ENCODE data around the gene DIO1.
"Not testable (repeated sequence)": the region's sequence is repeated elsewhere in the genome, so short reads cannot be mapped to it uniquely, and the experiment has no call there.

The DIO1 gene

DNA sequence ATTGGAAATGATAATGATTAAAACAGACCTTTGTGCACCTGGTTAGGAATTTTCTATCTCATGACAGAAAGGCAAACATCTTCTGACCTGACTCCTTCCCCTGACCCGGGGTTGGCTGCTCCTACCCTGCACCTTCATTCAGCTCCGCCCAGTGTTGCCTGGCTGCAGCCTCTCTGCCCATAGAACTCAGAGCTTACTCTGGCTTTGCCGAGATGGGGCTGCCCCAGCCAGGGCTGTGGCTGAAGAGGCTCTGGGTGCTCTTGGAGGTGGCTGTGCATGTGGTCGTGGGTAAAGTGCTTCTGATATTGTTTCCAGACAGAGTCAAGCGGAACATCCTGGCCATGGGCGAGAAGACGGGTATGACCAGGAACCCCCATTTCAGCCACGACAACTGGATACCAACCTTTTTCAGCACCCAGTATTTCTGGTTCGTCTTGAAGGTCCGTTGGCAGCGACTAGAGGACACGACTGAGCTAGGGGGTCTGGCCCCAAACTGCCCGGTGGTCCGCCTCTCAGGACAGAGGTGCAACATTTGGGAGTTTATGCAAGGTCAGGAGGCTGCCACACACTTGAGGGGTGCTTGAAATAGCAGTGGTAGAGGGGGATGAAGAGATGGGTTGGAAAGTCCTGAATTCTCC, at the start of gene DIO1:
DIO1 (plus strand) TSS at position 189 of the 638 bp plus-strand sequence; CDS start at position 213, 24 bp downstream.
- no peak for DNase-seq

GRCh38 chr1:53847980-53848379, 46.0 kb upstream of the DIO1 start:
- DNase-seq = no peak

- DNase-seq = no peak
Measured at GRCh38 chr1:53850082-53850673, 43.8 kb upstream of the DIO1 start.

GRCh38 chr1:53851571-53852285, 42.3 kb upstream of the DIO1 start:
- no peak for DNase-seq

GRCh38 chr1:53860967-53861411, 33.0 kb upstream of the DIO1 start:
- DNase-seq = no peak

DNA sequence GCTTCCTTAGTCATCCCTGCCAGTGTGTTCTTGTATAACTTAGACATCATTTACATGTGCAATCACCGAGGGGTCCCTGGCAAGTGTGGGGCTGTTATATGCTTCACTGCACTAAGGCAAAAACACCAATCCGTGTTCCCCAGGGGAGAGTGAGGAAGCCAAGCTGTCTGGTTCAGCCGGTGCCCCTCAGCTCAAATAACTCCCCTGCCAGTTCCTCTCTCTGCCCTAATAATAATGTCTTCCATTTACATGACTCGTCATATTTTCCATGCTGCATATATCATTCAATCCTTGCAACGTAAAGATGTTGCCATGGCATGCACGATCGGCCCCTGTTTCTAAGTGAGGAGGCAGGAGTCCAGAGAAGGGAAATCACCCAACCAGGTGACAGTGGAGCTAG, 31.5 kb upstream of the DIO1 start:
- no peak for DNase-seq

DNA sequence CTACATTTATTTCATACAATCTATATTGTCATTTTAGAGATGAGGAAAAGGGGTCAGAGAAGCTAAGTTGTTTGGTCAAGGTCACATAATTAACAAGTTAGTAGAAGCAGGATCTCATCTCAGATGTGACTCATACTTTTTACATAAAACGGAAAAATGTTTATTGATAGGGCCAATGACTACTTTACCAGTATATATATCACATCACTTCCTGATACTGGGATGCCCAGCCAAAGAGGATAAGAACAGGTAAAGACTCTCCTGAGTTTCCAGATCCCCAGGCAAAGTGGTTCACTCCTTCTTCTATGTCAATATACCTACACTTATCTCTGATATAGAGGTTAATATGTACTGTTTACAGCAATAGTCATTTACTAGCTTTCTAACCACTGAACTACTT, 25.4 kb upstream of the DIO1 start:
- DNase-seq = no peak

GRCh38 chr1:53869454-53870117, 24.4 kb upstream of the DIO1 start:
- DNase-seq = no peak

DNA sequence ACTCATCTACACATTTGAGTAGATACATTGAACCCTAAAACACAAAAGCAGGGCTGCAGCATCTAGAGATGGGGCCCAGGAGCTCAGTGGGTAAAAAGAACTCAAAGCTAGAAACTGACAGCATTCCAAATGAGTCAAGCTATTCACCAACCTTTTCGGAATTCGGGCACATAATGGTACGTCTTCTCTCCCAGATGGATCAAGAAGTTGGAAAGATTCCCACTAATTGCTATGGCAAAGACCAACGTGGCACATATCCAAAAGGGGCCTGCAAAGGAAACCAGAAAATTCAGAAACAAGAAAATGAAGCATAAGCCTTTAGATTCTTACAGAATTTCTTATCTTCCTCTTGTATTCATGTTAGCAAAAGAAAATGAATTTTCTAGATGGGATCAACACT, 22.8 kb upstream of the DIO1 start:
- no peak for DNase-seq

DNA sequence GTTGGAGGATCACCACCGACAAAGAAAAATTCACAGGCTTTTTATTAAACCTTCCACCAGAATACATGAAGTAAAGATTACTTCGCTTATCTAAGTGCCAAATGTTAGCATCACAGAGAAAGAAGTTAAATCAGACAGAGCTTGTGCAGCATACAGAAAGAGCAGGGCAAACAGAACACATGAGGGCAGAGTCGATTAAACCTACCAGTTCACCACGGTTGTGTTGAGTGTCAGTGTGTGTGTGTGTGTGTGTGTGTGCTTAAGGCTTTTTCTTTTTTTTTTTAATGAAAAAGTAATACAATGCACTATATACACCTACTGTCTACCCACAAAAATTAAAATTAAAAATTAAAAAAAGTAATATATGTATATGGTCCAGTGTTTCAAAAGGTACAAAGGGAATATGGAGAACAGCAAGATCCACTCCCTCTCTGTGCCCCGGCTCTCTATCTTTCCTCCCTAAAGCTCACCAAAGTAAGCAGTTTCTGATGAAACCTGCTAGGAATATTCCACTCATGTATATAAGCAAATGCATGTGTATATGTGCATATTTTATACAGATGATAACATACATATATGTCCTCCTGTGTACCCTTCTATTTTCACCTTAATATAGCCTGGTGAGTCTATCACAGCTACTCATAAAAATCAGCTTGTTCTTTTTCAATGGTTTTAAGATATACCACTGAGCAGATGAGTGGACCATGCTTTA, 22.1 kb upstream of the DIO1 start:
- DNase-seq = no peak

DNA sequence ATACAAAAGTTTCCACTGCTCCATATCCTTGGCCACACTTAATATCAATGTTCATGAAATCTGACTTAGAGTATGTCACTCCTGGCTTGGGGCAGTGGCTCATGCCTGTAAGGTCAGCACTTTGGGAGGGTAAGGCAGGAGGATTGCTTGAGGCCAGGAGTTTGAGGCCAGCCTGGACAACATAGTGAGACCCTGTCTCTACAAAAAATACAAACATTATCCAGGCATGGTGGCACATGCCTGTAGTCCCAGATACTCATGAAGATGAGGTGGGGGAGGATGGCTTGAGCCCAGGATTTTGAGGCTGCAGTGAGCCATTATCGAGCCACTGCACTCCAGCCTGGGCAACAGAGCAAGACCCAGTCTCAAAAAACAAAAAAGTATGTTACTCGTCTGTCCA, 18.8 kb upstream of the DIO1 start:
- not testable (repeated sequence) for DNase-seq

GRCh38 chr1:53878492-53879105, 15.4 kb upstream of the DIO1 start:
- no peak for DNase-seq

DNA sequence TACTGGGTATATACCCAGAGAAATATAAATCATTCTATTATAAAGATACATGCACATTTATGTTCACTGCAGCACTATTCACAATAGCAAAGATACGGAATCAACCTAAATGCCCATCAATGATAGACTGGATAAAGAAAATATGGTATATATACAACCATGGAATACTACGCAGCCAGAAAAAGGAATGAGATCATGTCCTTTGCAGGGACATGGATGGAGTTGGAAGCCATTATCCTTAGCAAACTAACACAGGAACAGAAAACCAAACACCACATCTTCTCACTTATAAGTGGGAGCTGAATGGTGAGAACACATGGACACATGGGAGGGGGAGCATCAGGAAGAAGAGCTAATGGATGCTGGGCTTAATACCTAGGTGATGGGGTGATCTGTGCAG, 12.1 kb upstream of the DIO1 start:
- DNase-seq = not testable (repeated sequence)

DNA sequence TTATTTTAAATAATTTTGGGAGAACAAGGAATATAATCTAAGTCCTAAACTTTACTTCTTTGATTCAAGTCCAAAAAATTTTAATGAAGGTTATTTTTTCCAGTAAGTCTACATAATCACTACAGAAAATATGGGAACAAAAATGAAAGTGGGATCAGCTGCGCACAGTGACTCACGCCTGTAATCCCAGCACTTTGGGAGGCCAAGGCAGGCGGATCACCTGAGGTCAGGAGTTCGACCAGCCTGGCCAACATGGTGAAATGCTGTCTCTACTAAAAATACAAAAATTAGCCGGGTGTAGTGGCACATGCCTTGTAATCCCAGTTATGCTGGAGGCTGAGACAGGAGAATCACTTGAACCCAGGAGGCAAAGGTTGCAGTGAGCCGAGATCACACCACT, 10.4 kb upstream of the DIO1 start:
- not testable (repeated sequence) for DNase-seq

- no peak for DNase-seq
Measured at GRCh38 chr1:53888681-53889080, 5.3 kb upstream of the DIO1 start.

DNA sequence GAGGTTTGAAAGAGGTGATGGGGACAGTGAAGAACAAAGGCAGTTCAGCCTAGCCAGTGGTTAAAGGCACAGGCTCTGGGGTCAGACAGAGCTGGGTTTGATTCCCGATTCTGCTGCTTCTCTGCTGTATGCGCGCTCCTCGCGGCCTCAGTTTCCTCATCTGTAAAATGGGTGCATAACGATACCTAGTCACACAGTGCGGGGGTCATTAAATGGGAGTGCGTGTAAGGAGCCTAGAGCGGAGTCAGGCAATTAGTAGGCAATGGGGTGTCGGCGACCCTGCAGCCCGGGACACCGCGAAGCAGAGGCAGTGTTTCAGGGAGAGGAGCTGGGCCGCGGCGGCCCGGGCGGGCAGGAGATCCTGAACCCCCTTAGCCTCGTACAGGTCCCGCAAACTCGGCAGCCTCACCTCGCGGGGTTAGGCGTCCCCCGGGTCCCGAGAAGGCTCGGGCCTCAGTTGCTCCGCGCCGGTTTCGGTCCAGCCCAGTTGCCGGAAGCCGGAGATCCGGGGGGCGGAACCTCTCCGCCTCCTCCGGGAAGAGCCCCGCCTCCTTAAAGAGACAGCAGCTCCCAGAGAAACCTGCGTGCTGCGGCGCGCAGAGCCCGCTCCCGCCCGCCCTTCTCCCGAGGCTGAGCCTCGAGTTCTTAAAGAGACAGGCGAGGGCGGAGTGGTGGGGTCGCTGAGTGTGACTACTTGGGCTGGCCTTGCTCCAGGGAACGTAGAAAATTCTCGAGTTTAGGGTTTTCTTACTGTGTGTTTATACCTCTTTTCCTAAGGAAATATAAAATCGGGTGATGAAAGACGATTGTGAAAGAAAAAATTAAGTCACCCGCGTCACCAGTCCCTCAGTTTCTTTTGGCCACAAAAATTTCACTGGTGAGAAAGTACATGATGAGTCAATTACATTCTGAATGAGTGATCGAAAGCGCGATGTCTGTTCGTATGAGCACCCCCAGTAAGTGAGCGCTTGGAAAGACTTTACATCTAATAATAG, 4.4 kb upstream of the DIO1 start, which contains the start of gene YIPF1:
YIPF1 (minus strand) TSS at position 494 of the 995 bp plus-strand sequence. CDS start 860 bp downstream, outside the sequence.
- DNase-seq = peak; percentile 84

DNA sequence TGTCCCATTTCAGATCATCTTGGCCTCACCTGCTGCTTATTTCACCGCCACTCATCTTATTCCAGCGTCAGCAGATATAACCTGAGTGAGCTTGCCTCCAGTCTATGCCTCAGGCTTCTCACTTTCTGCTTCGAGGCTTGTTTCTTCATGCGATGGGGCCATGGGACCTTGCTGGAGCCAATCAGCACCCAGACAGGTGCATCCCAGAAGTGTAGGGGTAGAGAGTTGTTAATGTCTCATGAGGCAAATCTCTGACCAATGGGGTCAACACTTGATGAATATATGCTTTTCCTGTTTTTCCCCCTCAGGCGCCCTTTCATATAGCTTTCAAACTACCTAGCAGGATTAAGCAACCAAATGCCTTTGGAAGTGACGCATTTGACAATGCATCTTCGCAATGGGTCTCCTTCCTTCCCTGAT, 3.5 kb upstream of the DIO1 start:
- no peak for DNase-seq

GRCh38 chr1:53891018-53891417, 3.0 kb upstream of the DIO1 start:
- no peak for DNase-seq

- no peak for DNase-seq
Measured at GRCh38 chr1:53891678-53892077, 2.3 kb upstream of the DIO1 start.

- DNase-seq = no peak
Measured at GRCh38 chr1:53892911-53893310, 1.1 kb upstream of the DIO1 start.

DNA sequence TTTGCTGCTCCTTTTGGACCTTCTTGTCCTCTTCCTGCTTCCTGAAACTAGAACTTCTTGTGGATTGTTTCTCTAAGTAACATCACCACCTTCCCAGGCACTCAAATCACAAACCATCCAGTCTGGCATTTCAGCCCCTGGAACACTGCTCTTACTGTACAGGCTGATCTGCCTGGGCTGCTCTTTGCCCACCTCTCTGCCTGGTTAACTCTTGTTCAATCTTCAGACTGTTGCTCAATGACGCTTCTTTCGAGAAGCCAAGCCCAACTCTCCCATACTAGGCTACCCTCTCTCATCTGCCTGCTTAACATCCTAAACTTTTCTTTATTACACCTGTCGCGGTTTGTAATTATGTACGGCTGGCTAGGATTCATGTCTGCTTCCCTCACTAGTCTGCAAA, 657 bp downstream of the DIO1 start:
- no peak for DNase-seq

Data from T1000 (cell line).